Panc1 (cell line): ENCODE results near the gene TJP3.

ENCODE experiments used
- POLR2AphosphoS5 ChIP-seq: IDR thresholded peaks from 2 replicates; pipeline ENCODE4 v1.6.1; 2012; ENCODE audit warnings: mild to moderate bottlenecking, low read depth, low read length, moderate library complexity
- SIN3A ChIP-seq: IDR thresholded peaks from 2 replicates; pipeline ENCODE4 v1.6.1; 2012; ENCODE audit warnings: low read depth, mild to moderate bottlenecking, low read length, moderate library complexity, borderline replicate concordance; ENCODE audit not compliant: insufficient read depth
- TCF7L2 ChIP-seq: IDR thresholded peaks from 2 replicates; pipeline ENCODE4 v1.6.1; 2011; ENCODE audit warnings: mild to moderate bottlenecking, low read depth, low read length, inconsistent platforms
- TF ChIP-seq, protein P1 (sequence below): fragments of 450-650 bp; IDR thresholded peaks from 2 replicates; pipeline ENCODE4 v1.5.1; 2017; ENCODE audit warnings: mild to moderate bottlenecking

DNA sequence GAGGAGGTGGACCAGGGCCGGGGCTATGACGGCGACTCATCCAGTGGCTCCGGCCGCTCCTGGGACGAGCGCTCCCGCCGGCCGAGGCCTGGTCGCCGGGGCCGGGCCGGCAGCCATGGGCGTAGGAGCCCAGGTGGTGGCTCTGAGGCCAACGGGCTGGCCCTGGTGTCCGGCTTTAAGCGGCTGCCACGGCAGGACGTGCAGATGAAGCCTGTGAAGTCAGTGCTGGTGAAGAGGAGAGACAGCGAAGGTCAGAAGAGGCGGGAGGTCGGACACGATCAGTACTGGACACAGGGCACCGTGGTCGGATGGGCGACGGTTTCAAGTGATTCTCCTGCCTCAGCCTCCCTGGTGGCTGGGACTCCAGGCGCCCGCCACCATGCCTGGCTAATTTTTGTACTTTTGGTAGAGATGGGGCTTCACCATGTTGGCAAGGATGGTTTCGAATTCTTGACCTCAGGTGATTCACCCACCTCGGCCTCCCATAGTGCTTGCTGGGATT lies 22.3 kb downstream of the TJP3 start:
- TF ChIP-seq, protein P1, sequence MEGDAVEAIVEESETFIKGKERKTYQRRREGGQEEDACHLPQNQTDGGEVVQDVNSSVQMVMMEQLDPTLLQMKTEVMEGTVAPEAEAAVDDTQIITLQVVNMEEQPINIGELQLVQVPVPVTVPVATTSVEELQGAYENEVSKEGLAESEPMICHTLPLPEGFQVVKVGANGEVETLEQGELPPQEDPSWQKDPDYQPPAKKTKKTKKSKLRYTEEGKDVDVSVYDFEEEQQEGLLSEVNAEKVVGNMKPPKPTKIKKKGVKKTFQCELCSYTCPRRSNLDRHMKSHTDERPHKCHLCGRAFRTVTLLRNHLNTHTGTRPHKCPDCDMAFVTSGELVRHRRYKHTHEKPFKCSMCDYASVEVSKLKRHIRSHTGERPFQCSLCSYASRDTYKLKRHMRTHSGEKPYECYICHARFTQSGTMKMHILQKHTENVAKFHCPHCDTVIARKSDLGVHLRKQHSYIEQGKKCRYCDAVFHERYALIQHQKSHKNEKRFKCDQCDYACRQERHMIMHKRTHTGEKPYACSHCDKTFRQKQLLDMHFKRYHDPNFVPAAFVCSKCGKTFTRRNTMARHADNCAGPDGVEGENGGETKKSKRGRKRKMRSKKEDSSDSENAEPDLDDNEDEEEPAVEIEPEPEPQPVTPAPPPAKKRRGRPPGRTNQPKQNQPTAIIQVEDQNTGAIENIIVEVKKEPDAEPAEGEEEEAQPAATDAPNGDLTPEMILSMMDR: no peak
- TF ChIP-seq SIN3A (no peak), POLR2AphosphoS5 (no peak), TCF7L2 (no peak)
